ENCODE results near the gene ARRDC2. TPM values are rescaled to one million over a fixed set of nuclear protein-coding genes. Genes with fewer than 3 reads are reported as not detected.

ARRDC2 gene
- total and polyA plus RNA-seq, 8 donors, result 3.8 to 34.8 (median 9.6) TPM

DNA sequence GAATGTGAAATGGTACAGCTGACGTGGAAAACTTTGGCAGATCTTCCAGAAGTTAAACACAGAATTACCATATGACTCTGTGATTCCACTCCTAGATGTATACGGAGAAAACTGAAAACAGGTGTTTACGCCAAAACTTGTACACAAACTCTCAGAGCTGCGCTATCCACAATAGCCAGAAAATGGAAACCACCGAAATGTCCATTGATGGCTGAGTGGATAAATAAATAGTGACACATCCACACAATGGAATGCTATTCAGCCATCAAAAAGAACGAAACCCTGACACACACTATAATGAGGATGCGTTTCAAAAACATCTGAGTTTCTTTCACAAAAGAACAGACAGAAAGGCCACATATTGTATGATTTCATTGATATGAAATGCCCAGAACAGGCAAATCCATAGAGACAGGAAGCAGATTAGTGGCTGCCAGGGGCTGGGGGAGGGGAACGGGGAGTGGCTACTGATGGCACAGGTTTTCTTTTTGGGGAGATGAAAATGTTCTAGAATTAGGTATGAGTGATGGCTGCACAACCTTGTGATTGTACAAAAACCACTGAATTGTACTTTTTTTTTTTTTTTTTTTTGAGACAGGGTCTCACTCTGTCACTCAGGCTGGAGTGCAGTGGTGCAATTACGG lies 45.7 kb downstream of the ARRDC2 start:
- no peak for FAIRE-seq
- no peak for DNase-seq
- no peaks in the 10 kb centered on the region for H3K9me3 ChIP-seq
- no peak overlapping the region for H3K4me3 ChIP-seq
- TF ChIP-seq, protein P1, sequence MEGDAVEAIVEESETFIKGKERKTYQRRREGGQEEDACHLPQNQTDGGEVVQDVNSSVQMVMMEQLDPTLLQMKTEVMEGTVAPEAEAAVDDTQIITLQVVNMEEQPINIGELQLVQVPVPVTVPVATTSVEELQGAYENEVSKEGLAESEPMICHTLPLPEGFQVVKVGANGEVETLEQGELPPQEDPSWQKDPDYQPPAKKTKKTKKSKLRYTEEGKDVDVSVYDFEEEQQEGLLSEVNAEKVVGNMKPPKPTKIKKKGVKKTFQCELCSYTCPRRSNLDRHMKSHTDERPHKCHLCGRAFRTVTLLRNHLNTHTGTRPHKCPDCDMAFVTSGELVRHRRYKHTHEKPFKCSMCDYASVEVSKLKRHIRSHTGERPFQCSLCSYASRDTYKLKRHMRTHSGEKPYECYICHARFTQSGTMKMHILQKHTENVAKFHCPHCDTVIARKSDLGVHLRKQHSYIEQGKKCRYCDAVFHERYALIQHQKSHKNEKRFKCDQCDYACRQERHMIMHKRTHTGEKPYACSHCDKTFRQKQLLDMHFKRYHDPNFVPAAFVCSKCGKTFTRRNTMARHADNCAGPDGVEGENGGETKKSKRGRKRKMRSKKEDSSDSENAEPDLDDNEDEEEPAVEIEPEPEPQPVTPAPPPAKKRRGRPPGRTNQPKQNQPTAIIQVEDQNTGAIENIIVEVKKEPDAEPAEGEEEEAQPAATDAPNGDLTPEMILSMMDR (IDR thresholded peaks at IDR 0.05), result no peak
- intact Hi-C loops (cut with DNase I), result no loop called here
- peaks cover 0 to 19% (median 5%) of the 10 kb centered on the region in 3 donors for H3K4me1 ChIP-seq
- no peaks in the 10 kb centered on the region for H3K36me3 ChIP-seq
- 63 to 65% methylated on average over 9 of the region's 9 CpGs for WGBS, 2 donors
- no peak for ATAC-seq
- H3K27me3 ChIP-seq, result no peaks in the 10 kb centered on the region
- peak overlapping the region in 1 of 4 donors; percentile 15 for H3K27ac ChIP-seq

DNA sequence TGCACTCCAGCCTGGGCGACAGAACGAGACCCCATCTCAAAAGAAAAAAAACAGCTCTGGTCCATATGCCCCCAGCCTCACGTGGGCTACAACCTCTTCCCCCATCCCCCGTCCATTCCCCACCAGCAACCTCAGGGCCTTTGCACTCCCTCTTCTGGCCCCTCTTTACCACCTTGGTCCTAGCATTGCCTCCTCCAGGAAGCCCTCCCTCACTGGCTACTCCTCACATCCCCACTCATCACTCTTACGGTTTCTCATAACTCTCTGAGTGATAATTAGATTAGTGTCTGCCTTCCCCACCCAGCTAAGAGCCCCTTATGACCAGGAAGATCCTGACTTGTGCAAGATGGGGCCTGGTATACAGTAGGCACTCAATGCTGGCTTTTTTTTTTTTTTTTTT lies 48.0 kb downstream of the ARRDC2 start:
- Histone ChIP-seq H3K4me3 (no peak overlapping the region), H3K36me3 (no peaks in the 10 kb centered on the region), H3K9me3 (no peaks in the 10 kb centered on the region), H3K4me1 (peaks cover 0 to 11% (median 5%) of the 10 kb centered on the region in 3 donors), H3K27ac (no peak overlapping the region), H3K27me3 (no peaks in the 10 kb centered on the region)
- FAIRE-seq (no peak), DNase-seq (no peak), ATAC-seq (no peak)
- 86 to 91% methylated on average over 5 of the region's 5 CpGs for WGBS, 2 donors
- intact Hi-C loops (cut with DNase I), result no loop called here
- TF ChIP-seq, protein P1 (IDR thresholded peaks at IDR 0.05), result no peak

- no peak for FAIRE-seq
- H3K27ac ChIP-seq, result peak overlapping the region in 2 of 4 donors; percentile 64 to 77
- TF ChIP-seq, protein P1 (IDR thresholded peaks at IDR 0.05), result no peak
Observed at GRCh38 chr19:18057557-18057956, 49.6 kb downstream of the ARRDC2 start.

DNA sequence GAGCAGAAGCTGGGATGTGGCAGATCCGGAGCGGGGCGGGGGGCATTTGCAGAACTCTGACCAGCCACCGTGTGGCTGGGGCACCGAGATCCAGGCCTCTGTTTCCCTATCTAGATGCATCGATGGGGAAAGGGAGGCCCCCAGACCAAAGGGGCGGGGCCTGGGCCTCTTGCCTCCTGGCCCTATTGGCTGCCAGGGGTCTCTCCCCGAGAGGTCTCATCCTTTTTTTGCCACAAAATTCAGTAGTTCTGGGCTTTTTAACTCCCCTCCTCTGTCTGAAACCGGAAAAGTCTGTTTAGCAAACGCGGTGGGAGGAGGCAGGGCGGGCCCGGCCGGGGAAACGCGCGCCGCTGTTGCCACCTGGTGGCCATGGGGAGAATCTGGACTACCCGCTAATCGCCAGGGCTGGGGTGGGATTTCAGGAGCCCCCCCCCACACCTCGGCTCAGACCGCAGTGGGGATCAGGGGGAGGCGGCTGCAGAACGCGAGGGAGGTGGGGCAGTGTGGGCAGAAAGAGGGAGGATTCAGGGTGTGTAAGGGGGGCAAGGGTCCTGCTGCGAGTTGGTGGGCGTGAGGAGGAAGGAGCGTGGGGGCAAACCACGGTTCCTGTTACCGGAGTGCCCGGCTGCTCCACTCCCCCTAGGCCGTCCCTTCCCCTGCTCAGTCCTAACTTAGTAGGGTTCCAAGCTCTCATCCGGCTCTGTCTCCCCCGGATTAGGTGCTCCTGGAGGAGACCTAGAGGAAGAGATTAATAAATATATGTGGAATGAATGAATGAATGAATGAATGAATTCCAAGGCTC lies 50.4 kb downstream of the ARRDC2 start:
- intact Hi-C loops (cut with DNase I), result loop anchor here in 1 of 3 donors (1.0 kb wide), 1 partner anchor 51 kb away; no protein-coding TSS in a partner anchor
- Histone ChIP-seq H3K4me3 (peak overlapping the region in 1 of 4 donors; percentile 23), H3K9me3 (no peaks in the 10 kb centered on the region), H3K4me1 (peaks cover 0 to 5% (median 0%) of the 10 kb centered on the region in 3 donors), H3K36me3 (no peaks in the 10 kb centered on the region), H3K27ac (peak overlapping the region in 3 of 4 donors; percentile 55 to 77 (median 64)), H3K27me3 (no peaks in the 10 kb centered on the region)
- DNase-seq (peak; percentile 69 to 93 (median 82)), FAIRE-seq (no peak), ATAC-seq (peak; percentile 94 to 98 (median 96))
- 4 to 5% methylated on average over 30 to 34 of the region's 34 CpGs for WGBS, 2 donors
- TF ChIP-seq, protein P1 (IDR thresholded peaks at IDR 0.05), result peak; percentile 80 to 87 (median 86)

More at GRCh38 chr19:18057557-18057956, 49.6 kb downstream of the ARRDC2 start:
- no peaks in the 10 kb centered on the region for H3K27me3 ChIP-seq
- WGBS, 2 donors, result 79 to 81% methylated on average over 6 of the region's 6 CpGs
- peak in 3 of 4 donors; percentile 16 to 40 (median 31) for ATAC-seq
- no peak overlapping the region for H3K4me3 ChIP-seq
- H3K9me3 ChIP-seq, result no peaks in the 10 kb centered on the region
- H3K4me1 ChIP-seq, result peaks cover 0 to 5% (median 0%) of the 10 kb centered on the region in 3 donors
- no peaks in the 10 kb centered on the region for H3K36me3 ChIP-seq
- intact Hi-C loops (cut with DNase I), result no loop called here
- DNase-seq, result peak in 3 of 6 donors; percentile 27 to 43 (median 35)

Measured in pancreas (tissue), 10 donors.